Peyer's patch (tissue), 4 donors: ENCODE measurements around the gene STK10. TPM values are rescaled to one million over a fixed set of nuclear protein-coding genes. Genes with fewer than 3 reads are reported as not detected.

ENCODE experiments used
- DNase-seq, 3 donors: peaks; one replicate each; pipeline ENCODE4 v3.0.0-alpha.2; 2017 to 2019
- H3K27ac ChIP-seq, 4 donors: fragments of 200-600 bp; sonication (generic); one replicate each; pipeline ENCODE4 v1.5.1; 2016 to 2019
- H3K27me3 ChIP-seq, 2 donors: fragments of 200-600 bp; sonication (generic); one replicate each; pipeline ENCODE4 v1.5.1; 2019
- H3K36me3 ChIP-seq, 3 donors: fragments of 200-600 bp; sonication (generic); one replicate each; pipeline ENCODE4 v1.5.1; 2016 to 2019
- H3K4me1 ChIP-seq, 4 donors: fragments of 200-600 bp; sonication (generic); one replicate each; pipeline ENCODE4 v1.5.1; 2016 to 2019
- H3K4me3 ChIP-seq, 4 donors: fragments of 200-600 bp; sonication (generic); 1 replicate in 3 of 4; 2 replicates in 1 of 4; pipeline ENCODE4 v1.5.1; 2016 to 2019; ENCODE audit warnings: mild to moderate bottlenecking in 1 of 4
- H3K9me3 ChIP-seq, 4 donors: fragments of 200-600 bp; sonication (generic); one replicate each; pipeline ENCODE4 v1.5.1; 2016 to 2019; ENCODE audit warnings: mild to moderate bottlenecking in 1 of 4
- POLR2A ChIP-seq, 2 donors: fragments of 450-650 bp; IDR thresholded peaks; one replicate each; pipeline ENCODE4 v1.5.1; 2017; ENCODE audit warnings: antibody characterized with exemption in 2 of 2, mild to moderate bottlenecking in 2 of 2, moderate library complexity in 2 of 2
- total RNA-seq, 4 donors: library from RNA; depleted of rRNA; stranded (reverse); fragments of >200 nt; gene quantifications; one replicate each; pipeline ENCODE4 v1.1.0, GENCODE V29; 2016
- TF ChIP-seq, protein P1 (sequence below), 6 experiments: fragments of 450-650 bp in 4 of 6; fragments of 200-600 bp in 2 of 6; sonication (generic) in 1 of 6; IDR thresholded peaks; one replicate each; pipeline ENCODE4 v1.5.1; 2017 to 2019; ENCODE audit warnings: antibody characterized with exemption in 6 of 6, mild to moderate bottlenecking in 3 of 6, moderate library complexity in 1 of 6

STK10 gene
- total RNA-seq, 4 donors from 2014 or later = 26.3 to 202 (median 68.1) TPM

DNA sequence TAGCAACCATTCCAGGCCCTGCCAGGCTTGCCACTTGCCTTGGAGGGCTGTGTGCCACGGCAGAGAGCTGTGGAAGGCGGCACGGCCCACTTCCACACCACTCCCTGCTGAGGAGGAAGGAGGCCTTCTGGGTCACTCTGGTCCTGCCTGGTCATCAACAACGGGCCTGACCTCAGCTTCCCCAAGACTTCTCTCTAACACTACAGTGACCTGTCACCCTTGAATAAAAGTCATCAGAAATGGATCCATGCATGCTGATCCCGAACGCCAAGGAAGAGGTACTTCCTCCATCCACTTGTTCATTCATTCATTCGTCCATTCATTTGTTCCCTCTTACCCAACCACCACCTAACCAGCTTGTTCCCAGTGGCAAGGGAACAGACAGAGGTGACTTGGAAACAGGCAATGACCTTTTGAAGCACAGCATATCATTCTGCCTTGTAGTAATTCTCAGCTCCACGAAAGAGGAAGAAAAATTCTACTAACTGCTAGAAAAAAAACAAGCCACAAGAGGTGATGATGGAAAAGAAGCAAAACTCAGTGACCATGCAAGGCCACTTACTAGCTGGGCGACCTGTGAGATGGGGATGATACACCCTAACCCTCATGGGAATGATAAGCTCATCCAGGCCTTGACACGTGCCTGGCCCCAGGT is 58.6 kb downstream of the STK10 start:
- H3K4me1 ChIP-seq = peaks cover 0 to 7% (median 2%) of the 10 kb centered on the region in 4 donors
- H3K27me3 ChIP-seq = no peaks in the 10 kb centered on the region
- H3K36me3 ChIP-seq = peaks cover 0 to 15% (median 0%) of the 10 kb centered on the region in 3 donors
- no peak overlapping the region for H3K27ac ChIP-seq
- DNase-seq = peak in 1 of 3 donors; percentile 40
- H3K9me3 ChIP-seq = no peaks in the 10 kb centered on the region
- no peak overlapping the region for H3K4me3 ChIP-seq
- TF ChIP-seq POLR2A (IDR thresholded peaks at IDR 0.05) = no peak
- TF ChIP-seq, protein P1, sequence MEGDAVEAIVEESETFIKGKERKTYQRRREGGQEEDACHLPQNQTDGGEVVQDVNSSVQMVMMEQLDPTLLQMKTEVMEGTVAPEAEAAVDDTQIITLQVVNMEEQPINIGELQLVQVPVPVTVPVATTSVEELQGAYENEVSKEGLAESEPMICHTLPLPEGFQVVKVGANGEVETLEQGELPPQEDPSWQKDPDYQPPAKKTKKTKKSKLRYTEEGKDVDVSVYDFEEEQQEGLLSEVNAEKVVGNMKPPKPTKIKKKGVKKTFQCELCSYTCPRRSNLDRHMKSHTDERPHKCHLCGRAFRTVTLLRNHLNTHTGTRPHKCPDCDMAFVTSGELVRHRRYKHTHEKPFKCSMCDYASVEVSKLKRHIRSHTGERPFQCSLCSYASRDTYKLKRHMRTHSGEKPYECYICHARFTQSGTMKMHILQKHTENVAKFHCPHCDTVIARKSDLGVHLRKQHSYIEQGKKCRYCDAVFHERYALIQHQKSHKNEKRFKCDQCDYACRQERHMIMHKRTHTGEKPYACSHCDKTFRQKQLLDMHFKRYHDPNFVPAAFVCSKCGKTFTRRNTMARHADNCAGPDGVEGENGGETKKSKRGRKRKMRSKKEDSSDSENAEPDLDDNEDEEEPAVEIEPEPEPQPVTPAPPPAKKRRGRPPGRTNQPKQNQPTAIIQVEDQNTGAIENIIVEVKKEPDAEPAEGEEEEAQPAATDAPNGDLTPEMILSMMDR (IDR thresholded peaks at IDR 0.05) = no peak

DNA sequence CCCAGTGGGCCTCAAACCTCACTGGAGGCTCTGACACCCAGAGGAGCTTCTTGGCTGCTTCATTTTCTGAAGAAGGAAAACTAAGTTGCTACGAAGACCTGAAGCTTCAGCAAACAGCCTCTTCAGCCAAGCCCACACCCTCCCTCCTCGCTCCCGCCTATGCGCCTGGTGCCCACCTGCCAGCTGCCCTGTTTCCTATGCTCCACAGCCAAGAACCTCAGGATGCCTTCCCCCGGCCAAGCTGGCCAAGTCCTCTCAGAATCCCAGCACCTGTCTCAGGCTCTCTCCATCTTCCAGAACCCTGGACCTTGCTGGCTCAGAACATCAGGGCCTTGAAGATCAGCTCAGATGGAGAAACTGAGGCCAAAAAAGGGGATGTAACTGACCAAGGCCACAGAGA is 60.4 kb downstream of the STK10 start:
- H3K9me3 ChIP-seq = no peaks in the 10 kb centered on the region
- peaks cover 0 to 15% (median 0%) of the 10 kb centered on the region in 3 donors for H3K36me3 ChIP-seq
- H3K27ac ChIP-seq = no peak overlapping the region
- TF ChIP-seq, protein P1 (IDR thresholded peaks at IDR 0.05) = no peak
- no peak for TF ChIP-seq POLR2A (IDR thresholded peaks at IDR 0.05)
- H3K4me1 ChIP-seq = peaks cover 0 to under 1% (median 0%) of the 10 kb centered on the region in 4 donors
- no peak overlapping the region for H3K4me3 ChIP-seq
- peak in 1 of 3 donors; percentile 26 for DNase-seq
- no peaks in the 10 kb centered on the region for H3K27me3 ChIP-seq

DNA sequence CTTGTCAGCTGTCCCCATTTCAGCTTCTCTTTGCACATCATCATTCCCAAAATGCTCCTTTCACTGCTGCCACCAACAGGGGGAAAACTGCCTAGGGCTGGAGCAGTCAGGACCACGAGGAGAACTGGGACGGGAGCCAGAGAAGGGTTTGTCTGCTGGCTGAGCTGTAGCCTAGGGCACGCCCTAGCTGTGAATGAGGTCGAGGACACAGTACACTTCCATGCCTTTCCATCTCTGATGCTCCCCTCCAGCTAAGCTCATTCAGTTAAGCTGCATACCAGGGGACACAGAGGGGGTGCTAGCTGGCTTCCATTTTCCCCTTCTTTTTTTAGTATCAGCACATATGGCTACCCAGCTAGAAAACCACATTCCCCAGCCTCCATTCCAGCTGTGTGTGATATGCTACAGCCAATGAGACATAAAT is 64.7 kb downstream of the STK10 start:
- DNase-seq = peak in 1 of 3 donors; percentile 62
- Histone ChIP-seq H3K4me1 (no peaks in the 10 kb centered on the region), H3K27me3 (no peaks in the 10 kb centered on the region), H3K4me3 (no peak overlapping the region), H3K27ac (no peak overlapping the region), H3K9me3 (no peaks in the 10 kb centered on the region), H3K36me3 (peaks cover 0 to 15% (median 0%) of the 10 kb centered on the region in 3 donors)
- no peak for TF ChIP-seq POLR2A (IDR thresholded peaks at IDR 0.05)
- TF ChIP-seq, protein P1 (IDR thresholded peaks at IDR 0.05) = peak in 2 of 6 experiments; percentile 26 to 28

DNA sequence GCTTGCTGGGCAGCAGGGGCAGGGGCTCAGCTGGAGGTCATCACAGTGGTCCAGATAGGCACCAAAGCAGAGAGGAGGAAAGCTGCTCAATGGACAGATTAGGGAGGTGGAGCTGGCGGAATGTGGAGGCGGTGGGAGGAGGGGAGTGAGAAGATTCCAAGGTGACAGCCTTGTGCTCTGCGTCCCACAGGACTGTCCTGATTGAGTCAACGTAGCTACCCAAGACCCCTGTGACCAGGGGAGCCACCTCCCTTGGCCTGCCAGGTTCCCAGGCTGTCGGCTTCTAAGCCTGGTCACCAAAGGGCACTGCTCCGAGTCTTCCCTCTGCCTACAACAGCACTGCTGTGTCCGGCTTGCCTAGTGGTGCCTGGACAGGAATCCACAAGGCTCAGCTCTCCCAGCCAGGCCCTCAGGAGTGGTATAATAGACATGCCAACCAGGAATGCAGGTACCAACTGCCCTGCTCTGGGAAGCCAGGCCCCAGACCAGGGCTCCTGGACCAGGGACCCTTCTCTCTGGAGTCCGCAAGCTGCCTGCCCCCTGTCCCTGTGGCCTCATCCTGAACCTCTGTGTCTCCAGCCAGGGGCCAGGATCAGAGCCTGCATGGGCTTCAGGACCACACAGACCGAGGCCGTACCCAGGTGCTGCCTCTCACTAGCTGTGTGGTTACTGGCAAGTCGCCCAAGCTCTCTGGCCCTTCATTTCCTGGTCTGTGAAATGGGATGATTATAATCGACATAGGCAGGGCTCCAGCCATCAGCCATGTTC is 67.9 kb downstream of the STK10 start:
- Histone ChIP-seq H3K4me1 (peaks cover 0 to 11% (median 4%) of the 10 kb centered on the region in 4 donors), H3K9me3 (no peaks in the 10 kb centered on the region), H3K27ac (peak overlapping the region in 1 of 4 donors; percentile 17)

DNA sequence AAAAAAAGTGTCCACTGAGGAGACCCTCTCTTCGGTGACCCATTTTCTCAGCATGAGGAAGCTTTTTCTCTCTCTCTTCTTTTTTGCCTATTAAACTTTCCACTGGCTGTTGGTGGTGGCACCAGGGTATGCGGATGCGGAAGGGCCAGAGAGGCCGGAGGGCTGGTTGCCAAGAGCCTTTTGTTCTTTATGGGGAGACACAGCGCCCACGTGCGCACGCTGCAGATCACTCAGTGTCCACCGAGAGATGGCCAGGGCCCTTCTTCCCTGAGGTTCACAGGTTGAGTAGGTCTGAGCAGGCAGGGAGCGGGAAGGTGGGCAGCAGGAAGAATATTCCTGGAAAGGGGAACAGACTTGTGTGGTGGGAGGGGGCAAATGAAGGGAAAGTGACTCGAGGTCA is 69.1 kb downstream of the STK10 start:
- H3K4me1 ChIP-seq = peaks cover 0 to 15% (median 4%) of the 10 kb centered on the region in 4 donors
- H3K27me3 ChIP-seq = no peaks in the 10 kb centered on the region
- no peak overlapping the region for H3K4me3 ChIP-seq
- H3K36me3 ChIP-seq = peaks cover 0 to 18% (median 0%) of the 10 kb centered on the region in 3 donors
- TF ChIP-seq POLR2A (IDR thresholded peaks at IDR 0.05) = no peak
- TF ChIP-seq, protein P1 (IDR thresholded peaks at IDR 0.05) = no peak
- no peaks in the 10 kb centered on the region for H3K9me3 ChIP-seq
- H3K27ac ChIP-seq = no peak overlapping the region
- peak in 1 of 3 donors; percentile 46 for DNase-seq

More for the DNA sequence above, 67.9 kb downstream of the STK10 start:
- no peak for TF ChIP-seq POLR2A (IDR thresholded peaks at IDR 0.05)
- TF ChIP-seq, protein P1 (IDR thresholded peaks at IDR 0.05) = no peak
- no peaks in the 10 kb centered on the region for H3K27me3 ChIP-seq
- H3K36me3 ChIP-seq = peaks cover 0 to 18% (median 0%) of the 10 kb centered on the region in 3 donors
- peak in 1 of 3 donors; percentile 45 for DNase-seq
- H3K4me3 ChIP-seq = no peak overlapping the region
